ENCODE results near the gene CNKSR3. TPM values are rescaled to one million over a fixed set of nuclear protein-coding genes. Genes with fewer than 3 reads are reported as not detected.

CNKSR3 gene
- total and polyA plus RNA-seq, 2 of the 8 experiments (the other 6 are each of a cell fraction or from before 2014, with no cell fraction given), result 1.2 to 6.2 TPM

DNA sequence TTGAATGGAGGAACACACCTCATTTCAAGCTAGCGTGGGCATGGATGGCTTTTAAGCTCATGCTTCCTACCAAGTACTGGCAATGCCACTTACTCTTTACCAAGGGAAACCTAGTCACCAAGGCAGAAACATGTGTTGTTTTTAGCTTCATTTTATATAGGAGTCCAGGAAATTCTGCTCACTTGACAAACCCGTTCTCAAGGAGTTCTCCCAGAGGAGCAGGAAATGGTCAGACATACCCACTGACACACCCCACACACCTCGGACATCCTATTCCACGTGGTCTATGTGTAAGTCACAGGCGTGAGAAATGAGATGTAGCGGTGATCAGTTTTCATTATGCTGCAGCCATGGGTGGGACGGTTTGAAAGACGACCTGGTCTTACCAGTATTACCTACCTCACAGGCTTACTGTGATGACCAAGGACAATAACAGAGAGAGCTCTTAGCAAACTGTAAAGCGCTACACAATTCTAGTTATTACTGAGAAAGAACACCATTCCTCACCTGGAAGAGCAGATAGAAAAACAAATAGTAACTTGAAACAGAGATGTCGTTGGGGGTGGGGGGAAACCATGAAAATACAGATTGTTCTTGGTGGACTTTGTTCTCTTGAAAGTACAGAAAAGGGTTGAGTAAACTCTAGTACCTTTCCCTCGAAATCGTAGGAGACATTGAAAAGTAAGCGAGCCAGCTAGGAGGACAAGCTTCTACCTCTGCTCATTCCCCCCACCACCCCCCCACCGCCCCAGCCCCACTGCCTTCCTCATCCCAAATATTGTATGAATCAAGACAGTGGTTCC lies 1.7 kb downstream of the CNKSR3 start:
- Histone ChIP-seq H4K5ac (ENCODE audit: insufficient read length, low read depth, low read length) (no peak overlapping the region), H2BK120ac (replicated peaks; ENCODE audit: low read depth, low read length) (no peak overlapping the region), H3K79me1 (ENCODE audit: low read depth, low read length) (no peaks in the 10 kb centered on the region), H3K23me2 (ENCODE audit: low read depth, low read length) (peaks cover 10% of the 10 kb centered on the region), H3K9me3 (ENCODE audit: insufficient read depth in 2 of 2, low read depth in 1 of 2, low read length in 1 of 2) (no peaks in the 10 kb centered on the region; a peak in 1 of 4 replicates), H3K27me3 (replicated peaks in 1 of 4; ENCODE audit: control insufficient read depth in 3 of 4, extremely low read depth in 1 of 4, insufficient read depth in 3 of 4, low read length in 3 of 4) (peaks cover 21 to 46% (median 39%) of the 10 kb centered on the region in 4 experiments), H2AFZ (ENCODE audit: low read length) (no peak overlapping the region), H3K27ac (ENCODE audit: low read depth, low read length) (no peak overlapping the region), H3K36me3 (ENCODE audit: control insufficient read depth in 2 of 4, insufficient read depth in 4 of 4, low read length in 3 of 4) (peaks cover 0 to 4% (median 1%) of the 10 kb centered on the region in 4 experiments; a peak in 2 of 8 replicates), H3K4me1 (replicated peaks in 1 of 4; ENCODE audit: control insufficient read depth in 3 of 4, insufficient read depth in 4 of 4, low read length in 3 of 4) (peaks cover 3 to 22% (median 9%) of the 10 kb centered on the region in 4 experiments; a peak in 6 of 7 replicates), H2BK20ac (ENCODE audit: low read length) (no peak overlapping the region), H3K23ac (ENCODE audit: insufficient read length) (no peak overlapping the region), H2AK5ac (ENCODE audit: low read depth, low read length) (no peak overlapping the region), H4K20me1 (replicated peaks in 1 of 2; ENCODE audit: control insufficient read depth in 1 of 2, insufficient read depth in 2 of 2, low read length in 2 of 2) (peaks cover 4 to 20% of the 10 kb centered on the region in 2 experiments), H3K56ac (replicated peaks; ENCODE audit: insufficient read length, low read depth, low read length) (no peak overlapping the region), H3K4ac (replicated peaks; ENCODE audit: insufficient read length, low read depth, low read length) (no peak overlapping the region), H3K4me3 (ENCODE audit: extremely low read depth in 1 of 4, insufficient read depth in 2 of 4, low read depth in 3 of 4, low read length in 4 of 4) (peak overlapping the region; percentile 67 to 79 (median 78)), H3K14ac (ENCODE audit: insufficient read length) (no peak overlapping the region), H2BK12ac (ENCODE audit: low read depth, low read length) (no peak overlapping the region), H3K18ac (ENCODE audit: extremely low read depth, low read length) (no peak overlapping the region), H3K4me2 (ENCODE audit: insufficient read depth in 1 of 2, low read depth in 2 of 2, low read length in 2 of 2) (peak overlapping the region; percentile 67 to 91), H3K9ac (replicated peaks in 1 of 4; ENCODE audit: extremely low read depth in 1 of 4, low read depth in 3 of 4, low read length in 3 of 4) (no peak overlapping the region), H4K8ac (ENCODE audit: extremely low read depth, insufficient read depth, low read length) (no peak overlapping the region), H2BK15ac (ENCODE audit: low read length) (no peak overlapping the region), H4K91ac (replicated peaks; ENCODE audit: insufficient read length, low read length) (no peak overlapping the region), H3K79me2 (ENCODE audit: control insufficient read depth in 1 of 2, insufficient read depth in 2 of 2, low read length in 2 of 2) (peaks cover 0 to 14% of the 10 kb centered on the region in 2 experiments; a peak in 3 of 4 replicates), H2BK5ac (ENCODE audit: low read depth, low read length) (no peak overlapping the region)
- CTCF ChIA-PET (ENCODE audit: partially characterized antibody), result interaction anchor here (0.5 to 5.9 kb wide), 6 partner anchors 10 to 393 kb away, joined by 3 to 45 read pairs (median 3); no protein-coding TSS in a partner anchor
- WGBS, 2 experiments (ENCODE audit: extremely low coverage in 1 of 2, insufficient coverage in 1 of 2, insufficient read length in 1 of 2, insufficient replicate concordance in 2 of 2, low coverage in 1 of 2, low lambda C conversion rate in 2 of 2, missing lambda C conversion rate in 1 of 2), result 34% methylated on average over 14 of the region's 14 CpGs; no CpG with 5 or more reads in 1 of the 2 experiments
- DNase-seq (ENCODE audit: low read depth in 1 of 2, low spot score in 2 of 2) (no peak), FAIRE-seq (no peak)
- POLR2A ChIA-PET (ENCODE audit: partially characterized antibody), result interaction anchor here (0.9 to 1.9 kb wide), 2 partner anchors 9 to 34 kb away, joined by 4 to 12 read pairs; no protein-coding TSS in a partner anchor
- TF ChIP-seq YY1 (IDR thresholded peaks at IDR 0.05; ENCODE audit: low read depth, low read length) (no peak), EZH2 (IDR thresholded peaks at IDR 0.05; ENCODE audit: low read depth, low read length, severe bottlenecking) (peak; percentile 24)
